PFSK-1 (cell line): Measurements from ENCODE around the gene TRIM54.

Experiments
- FOXP2 ChIP-seq: optimal IDR thresholded peaks from 2 replicates; pipeline ENCODE3; 2011; ENCODE audit warnings: borderline replicate concordance, control low read depth, inconsistent platforms; ENCODE audit not compliant: insufficient read depth; ENCODE audit errors: extremely low read length, extremely low read depth
- POLR2AphosphoS5 ChIP-seq: IDR thresholded peaks from 2 replicates; pipeline ENCODE4 v1.6.1; 2012; ENCODE audit warnings: low read depth, mild to moderate bottlenecking, control low read depth, low read length, moderate library complexity
- SIN3A ChIP-seq: IDR thresholded peaks from 2 replicates; pipeline ENCODE4 v1.6.1; 2012; ENCODE audit warnings: mild to moderate bottlenecking, low read length, moderate library complexity, borderline replicate concordance; ENCODE audit not compliant: insufficient read depth
- TAF1 ChIP-seq: IDR thresholded peaks from 2 replicates; pipeline ENCODE4 v1.6.1; 2012; ENCODE audit warnings: low read length, control low read depth, borderline replicate concordance; ENCODE audit not compliant: insufficient read depth
- TF ChIP-seq, protein P1 (sequence below), 2 experiments: IDR thresholded peaks; 2 replicates each; pipeline versions ENCODE4 v1.6.1 to v1.8.0; 2011 to 2012; ENCODE audit warnings: low read depth in 2 of 2, low read length in 2 of 2, control low read depth in 1 of 2, inconsistent platforms in 1 of 2, mild to moderate bottlenecking in 1 of 2, moderate library complexity in 1 of 2; ENCODE audit not compliant: insufficient read depth in 1 of 2

Gene TRIM54

DNA sequence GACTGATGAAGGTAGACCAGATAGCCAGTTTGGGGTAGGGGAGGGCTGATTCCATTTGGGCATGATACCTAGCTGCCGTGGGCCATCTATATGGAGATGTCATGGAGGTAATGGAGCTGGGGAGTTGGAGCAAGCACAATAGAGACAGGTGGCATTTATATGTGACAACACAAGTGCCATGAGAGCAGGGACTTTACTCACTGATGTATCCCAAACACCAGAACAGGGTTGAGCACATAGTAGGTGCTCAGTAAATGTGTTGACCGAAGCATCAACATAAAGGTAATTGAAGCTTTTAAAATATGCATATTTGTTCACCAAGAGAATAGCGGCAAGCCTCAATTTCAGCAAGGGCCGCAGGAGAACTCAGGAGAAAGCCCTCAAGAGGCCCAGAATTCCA lies 34.3 kb upstream of the TRIM54 start:
- TF ChIP-seq SIN3A (no peak), FOXP2 (no peak), POLR2AphosphoS5 (no peak), TAF1 (no peak)
- TF ChIP-seq, protein P1, sequence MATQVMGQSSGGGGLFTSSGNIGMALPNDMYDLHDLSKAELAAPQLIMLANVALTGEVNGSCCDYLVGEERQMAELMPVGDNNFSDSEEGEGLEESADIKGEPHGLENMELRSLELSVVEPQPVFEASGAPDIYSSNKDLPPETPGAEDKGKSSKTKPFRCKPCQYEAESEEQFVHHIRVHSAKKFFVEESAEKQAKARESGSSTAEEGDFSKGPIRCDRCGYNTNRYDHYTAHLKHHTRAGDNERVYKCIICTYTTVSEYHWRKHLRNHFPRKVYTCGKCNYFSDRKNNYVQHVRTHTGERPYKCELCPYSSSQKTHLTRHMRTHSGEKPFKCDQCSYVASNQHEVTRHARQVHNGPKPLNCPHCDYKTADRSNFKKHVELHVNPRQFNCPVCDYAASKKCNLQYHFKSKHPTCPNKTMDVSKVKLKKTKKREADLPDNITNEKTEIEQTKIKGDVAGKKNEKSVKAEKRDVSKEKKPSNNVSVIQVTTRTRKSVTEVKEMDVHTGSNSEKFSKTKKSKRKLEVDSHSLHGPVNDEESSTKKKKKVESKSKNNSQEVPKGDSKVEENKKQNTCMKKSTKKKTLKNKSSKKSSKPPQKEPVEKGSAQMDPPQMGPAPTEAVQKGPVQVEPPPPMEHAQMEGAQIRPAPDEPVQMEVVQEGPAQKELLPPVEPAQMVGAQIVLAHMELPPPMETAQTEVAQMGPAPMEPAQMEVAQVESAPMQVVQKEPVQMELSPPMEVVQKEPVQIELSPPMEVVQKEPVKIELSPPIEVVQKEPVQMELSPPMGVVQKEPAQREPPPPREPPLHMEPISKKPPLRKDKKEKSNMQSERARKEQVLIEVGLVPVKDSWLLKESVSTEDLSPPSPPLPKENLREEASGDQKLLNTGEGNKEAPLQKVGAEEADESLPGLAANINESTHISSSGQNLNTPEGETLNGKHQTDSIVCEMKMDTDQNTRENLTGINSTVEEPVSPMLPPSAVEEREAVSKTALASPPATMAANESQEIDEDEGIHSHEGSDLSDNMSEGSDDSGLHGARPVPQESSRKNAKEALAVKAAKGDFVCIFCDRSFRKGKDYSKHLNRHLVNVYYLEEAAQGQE (IDR thresholded peaks at IDR 0.05; ENCODE audit: insufficient read depth in 1 of 2, low read depth in 2 of 2, low read length in 2 of 2), result no peak

DNA sequence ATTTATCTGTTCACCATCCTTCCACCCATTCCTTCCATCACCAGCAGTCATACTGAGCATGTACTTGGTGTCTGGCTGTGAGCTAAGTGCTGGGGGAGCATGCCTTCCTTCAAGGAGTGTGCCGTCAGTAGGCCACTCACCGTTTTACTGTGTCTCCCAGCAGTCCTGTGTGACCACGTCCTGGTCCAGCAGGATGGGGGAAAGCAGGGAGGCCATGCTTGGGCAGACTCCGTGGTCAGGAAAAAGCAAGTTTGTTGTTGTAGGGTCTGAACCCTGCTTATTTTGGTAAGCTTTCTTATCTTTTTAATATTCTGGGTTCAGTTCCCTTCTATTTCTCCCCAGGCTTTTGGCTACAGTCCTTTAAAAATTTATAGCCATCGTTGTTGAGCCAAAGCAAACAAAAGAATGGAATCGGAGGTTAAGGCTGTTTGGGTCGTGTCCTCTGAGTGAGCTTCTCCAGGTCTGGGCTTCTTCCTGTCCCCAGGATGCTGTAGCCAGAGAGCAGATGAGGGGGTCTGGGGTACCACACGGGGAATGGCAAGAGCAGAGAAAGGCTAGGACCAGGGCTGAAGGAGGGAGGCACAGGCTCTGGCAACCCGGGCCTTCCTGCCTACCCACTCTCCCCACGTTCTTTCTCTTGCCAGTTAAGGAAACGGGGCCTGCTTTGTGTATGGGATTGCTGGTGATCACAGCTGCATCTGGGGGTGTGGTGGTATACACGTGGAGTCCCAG lies 32.9 kb upstream of the TRIM54 start:
- TF ChIP-seq, protein P1 (IDR thresholded peaks at IDR 0.05; ENCODE audit: insufficient read depth in 1 of 2, low read depth in 2 of 2, low read length in 2 of 2), result no peak
- TF ChIP-seq POLR2AphosphoS5 (no peak), FOXP2 (no peak), SIN3A (no peak), TAF1 (no peak)

DNA sequence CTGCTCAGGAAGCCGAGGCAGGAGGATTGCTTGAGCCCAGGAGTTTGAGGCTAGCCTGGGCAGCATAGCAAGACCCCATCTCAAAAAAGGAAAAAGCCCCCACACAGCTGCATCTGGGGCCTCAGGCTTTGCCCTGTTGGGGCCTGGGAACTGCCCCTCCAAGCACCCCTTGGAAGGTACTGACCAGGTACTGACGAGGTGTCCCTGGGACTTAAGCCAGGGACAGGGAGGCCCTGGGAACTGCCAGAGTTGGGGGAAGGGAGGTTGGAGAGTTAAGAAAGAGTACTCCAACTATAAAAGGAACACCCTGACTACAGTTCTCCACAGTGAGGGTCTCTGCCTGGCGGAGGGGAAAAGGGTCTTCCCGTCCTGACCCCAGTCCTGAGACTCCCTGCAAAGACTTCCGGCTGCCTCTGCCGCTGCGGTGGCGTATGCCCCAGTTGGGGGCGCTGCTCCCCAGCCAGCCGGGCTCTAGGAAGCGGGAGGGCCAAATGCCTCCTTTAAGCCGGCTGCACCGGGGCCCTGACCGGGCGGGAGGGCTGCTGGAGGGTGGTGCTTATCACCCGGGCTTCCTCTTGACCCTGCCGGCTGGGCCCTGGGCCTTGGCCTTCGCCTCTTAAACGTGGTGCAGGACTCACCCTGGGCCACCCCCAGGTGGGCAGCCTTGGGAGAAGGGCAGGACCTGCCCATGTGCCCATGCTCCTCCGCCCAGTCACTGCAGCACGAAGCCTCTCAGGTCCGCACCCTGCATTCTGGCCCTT lies 32.2 kb upstream of the TRIM54 start:
- TF ChIP-seq SIN3A (no peak), FOXP2 (peak; percentile 39), POLR2AphosphoS5 (no peak), TAF1 (no peak)
- TF ChIP-seq, protein P1 (IDR thresholded peaks at IDR 0.05; ENCODE audit: insufficient read depth in 1 of 2, low read depth in 2 of 2, low read length in 2 of 2), result no peak

DNA sequence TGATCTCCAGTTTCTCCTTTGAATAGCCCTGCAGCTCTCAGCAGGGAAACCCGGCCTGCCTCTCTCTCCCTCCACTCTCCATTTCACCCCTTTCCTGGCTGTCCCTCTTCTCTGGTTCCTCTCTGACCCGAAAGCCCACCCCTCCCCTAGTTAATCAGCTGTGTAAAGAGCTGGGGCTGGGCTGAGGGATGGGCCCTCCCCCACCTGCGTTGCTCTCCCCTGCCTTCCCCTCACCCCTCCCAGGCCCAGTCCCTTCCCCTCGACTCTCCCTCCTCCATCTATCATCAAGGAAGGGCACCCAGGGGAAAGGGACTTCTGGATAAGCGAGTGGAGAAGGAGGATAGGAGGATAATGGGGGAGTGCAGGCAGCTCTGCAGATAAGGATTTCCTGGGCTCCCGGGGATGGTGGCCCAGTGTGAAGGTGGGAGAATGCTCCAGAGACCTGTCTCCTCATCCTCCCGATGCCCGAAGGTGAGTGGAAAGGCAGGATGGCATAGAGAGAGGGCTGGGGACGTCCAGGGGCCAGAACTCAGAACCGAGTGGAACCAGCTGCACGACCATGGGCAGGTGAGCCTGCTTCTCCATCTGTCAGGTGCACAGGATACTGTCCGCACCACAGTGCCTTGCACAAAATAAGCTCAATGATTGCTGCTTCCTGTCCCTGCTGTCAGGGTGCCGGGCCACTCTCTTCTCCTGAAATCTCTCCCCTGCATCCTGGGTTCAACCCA lies 31.4 kb upstream of the TRIM54 start:
- no peak for TF ChIP-seq SIN3A
- TF ChIP-seq, protein P1 (IDR thresholded peaks at IDR 0.05; ENCODE audit: insufficient read depth in 1 of 2, low read depth in 2 of 2, low read length in 2 of 2), result no peak
- no peak for TF ChIP-seq FOXP2
